ENCODE data around the gene PKD1. TPM values are rescaled to one million over a fixed set of nuclear protein-coding genes. Genes with fewer than 3 reads are reported as not detected.

Gene PKD1
- total and polyA plus RNA-seq, 9 donors = 63.3 to 183 (median 153) TPM

GRCh38 chr16:2096853-2097595 lies 38.7 kb downstream of the PKD1 start:
- H3K27me3 ChIP-seq (ENCODE audit: control insufficient read depth, insufficient read depth, low read length) = no peaks in the 10 kb centered on the region
- no peak overlapping the region for H3K27ac ChIP-seq (ENCODE audit: low read length)
- no peaks in the 10 kb centered on the region for H3K9me3 ChIP-seq (replicated peaks; ENCODE audit: control insufficient read depth, low read depth, low read length)
- no peak for DNase-seq
- no peak overlapping the region for H3K4me3 ChIP-seq (ENCODE audit: low read length)
- peaks cover 8% of the 10 kb centered on the region for H3K4me1 ChIP-seq (ENCODE audit: control insufficient read depth, insufficient read depth, low read length)
- peaks cover 65% of the 10 kb centered on the region for H3K36me3 ChIP-seq (ENCODE audit: control insufficient read depth, insufficient read depth, low read length)
- 75% methylated on average over 10 of the region's 25 CpGs for WGBS (ENCODE audit: insufficient coverage)

- 96% methylated on average over 8 of the region's 23 CpGs for WGBS (ENCODE audit: insufficient coverage)
- H3K27me3 ChIP-seq (ENCODE audit: control insufficient read depth, insufficient read depth, low read length) = no peaks in the 10 kb centered on the region
Observed at GRCh38 chr16:2095918-2096582, 39.6 kb downstream of the PKD1 start.

GRCh38 chr16:2095315-2095853 lies 40.3 kb downstream of the PKD1 start:
- DNase-seq = no peak
- peaks cover 73% of the 10 kb centered on the region for H3K36me3 ChIP-seq (ENCODE audit: control insufficient read depth, insufficient read depth, low read length)
- H3K9me3 ChIP-seq (replicated peaks; ENCODE audit: control insufficient read depth, low read depth, low read length) = no peaks in the 10 kb centered on the region
- no peak overlapping the region for H3K4me3 ChIP-seq (ENCODE audit: low read length)
- no peak overlapping the region for H3K27ac ChIP-seq (ENCODE audit: low read length)
- peaks cover 19% of the 10 kb centered on the region for H3K4me1 ChIP-seq (ENCODE audit: control insufficient read depth, insufficient read depth, low read length)
- 93% methylated on average over 14 of the region's 26 CpGs for WGBS (ENCODE audit: insufficient coverage)
- no peaks in the 10 kb centered on the region for H3K27me3 ChIP-seq (ENCODE audit: control insufficient read depth, insufficient read depth, low read length)

More at GRCh38 chr16:2095918-2096582, 39.6 kb downstream of the PKD1 start:
- no peaks in the 10 kb centered on the region for H3K9me3 ChIP-seq (replicated peaks; ENCODE audit: control insufficient read depth, low read depth, low read length)
- peaks cover 15% of the 10 kb centered on the region for H3K4me1 ChIP-seq (ENCODE audit: control insufficient read depth, insufficient read depth, low read length)
- no peak overlapping the region for H3K27ac ChIP-seq (ENCODE audit: low read length)
- DNase-seq = no peak
- H3K4me3 ChIP-seq (ENCODE audit: low read length) = no peak overlapping the region
- H3K36me3 ChIP-seq (ENCODE audit: control insufficient read depth, insufficient read depth, low read length) = peaks cover 72% of the 10 kb centered on the region

GRCh38 chr16:2093793-2094192 lies 41.9 kb downstream of the PKD1 start:
- H3K27ac ChIP-seq (ENCODE audit: low read length) = no peak overlapping the region
- no peaks in the 10 kb centered on the region for H3K27me3 ChIP-seq (ENCODE audit: control insufficient read depth, insufficient read depth, low read length)
- peaks cover 80% of the 10 kb centered on the region for H3K36me3 ChIP-seq (ENCODE audit: control insufficient read depth, insufficient read depth, low read length)
- no peak for DNase-seq
- no peaks in the 10 kb centered on the region for H3K9me3 ChIP-seq (replicated peaks; ENCODE audit: control insufficient read depth, low read depth, low read length)
- H3K4me1 ChIP-seq (ENCODE audit: control insufficient read depth, insufficient read depth, low read length) = peaks cover 32% of the 10 kb centered on the region
- no peak overlapping the region for H3K4me3 ChIP-seq (ENCODE audit: low read length)
- 78% methylated on average over 13 of the region's 15 CpGs for WGBS (ENCODE audit: insufficient coverage)

GRCh38 chr16:2092866-2093265 lies 42.8 kb downstream of the PKD1 start:
- H3K4me1 ChIP-seq (ENCODE audit: control insufficient read depth, insufficient read depth, low read length) = peaks cover 32% of the 10 kb centered on the region
- peaks cover 90% of the 10 kb centered on the region for H3K36me3 ChIP-seq (ENCODE audit: control insufficient read depth, insufficient read depth, low read length)
- H3K9me3 ChIP-seq (replicated peaks; ENCODE audit: control insufficient read depth, low read depth, low read length) = no peaks in the 10 kb centered on the region
- H3K4me3 ChIP-seq (ENCODE audit: low read length) = no peak overlapping the region
- no peak for DNase-seq
- no peak overlapping the region for H3K27ac ChIP-seq (ENCODE audit: low read length)
- WGBS (ENCODE audit: insufficient coverage) = 96% methylated on average over 13 of the region's 13 CpGs
- no peaks in the 10 kb centered on the region for H3K27me3 ChIP-seq (ENCODE audit: control insufficient read depth, insufficient read depth, low read length)

- no peak for DNase-seq
- Histone ChIP-seq H3K4me3 (ENCODE audit: low read length) (no peak overlapping the region), H3K27ac (ENCODE audit: low read length) (peak overlapping the region; percentile 35), H3K36me3 (ENCODE audit: control insufficient read depth, insufficient read depth, low read length) (peaks cover 89% of the 10 kb centered on the region), H3K9me3 (replicated peaks; ENCODE audit: control insufficient read depth, low read depth, low read length) (no peaks in the 10 kb centered on the region), H3K27me3 (ENCODE audit: control insufficient read depth, insufficient read depth, low read length) (no peaks in the 10 kb centered on the region), H3K4me1 (ENCODE audit: control insufficient read depth, insufficient read depth, low read length) (peaks cover 32% of the 10 kb centered on the region)
- 69% methylated on average over 11 of the region's 16 CpGs for WGBS (ENCODE audit: insufficient coverage)
Observed at GRCh38 chr16:2092256-2092620, 43.5 kb downstream of the PKD1 start.

GRCh38 chr16:2091547-2092255 lies 44.0 kb downstream of the PKD1 start:
- Histone ChIP-seq H3K9me3 (replicated peaks; ENCODE audit: control insufficient read depth, low read depth, low read length) (no peaks in the 10 kb centered on the region), H3K27me3 (ENCODE audit: control insufficient read depth, insufficient read depth, low read length) (no peaks in the 10 kb centered on the region), H3K4me3 (ENCODE audit: low read length) (peak overlapping the region; percentile 17), H3K4me1 (ENCODE audit: control insufficient read depth, insufficient read depth, low read length) (peaks cover 32% of the 10 kb centered on the region), H3K36me3 (ENCODE audit: control insufficient read depth, insufficient read depth, low read length) (peaks cover 89% of the 10 kb centered on the region), H3K27ac (ENCODE audit: low read length) (peak overlapping the region; percentile 42)
- DNase-seq = peak; percentile 65
- WGBS (ENCODE audit: insufficient coverage) = 34% methylated on average over 46 of the region's 49 CpGs

GRCh38 chr16:2090777-2091546 lies 44.7 kb downstream of the PKD1 start:
- Histone ChIP-seq H3K27me3 (ENCODE audit: control insufficient read depth, insufficient read depth, low read length) (no peaks in the 10 kb centered on the region), H3K27ac (ENCODE audit: low read length) (no peak overlapping the region), H3K4me1 (ENCODE audit: control insufficient read depth, insufficient read depth, low read length) (peaks cover 32% of the 10 kb centered on the region), H3K4me3 (ENCODE audit: low read length) (no peak overlapping the region), H3K9me3 (replicated peaks; ENCODE audit: control insufficient read depth, low read depth, low read length) (no peaks in the 10 kb centered on the region), H3K36me3 (ENCODE audit: control insufficient read depth, insufficient read depth, low read length) (peaks cover 92% of the 10 kb centered on the region)
- peak; percentile 82 for DNase-seq
- 26% methylated on average over 98 of the region's 101 CpGs for WGBS (ENCODE audit: insufficient coverage)

GRCh38 chr16:2090481-2090776 lies 45.3 kb downstream of the PKD1 start:
- no peak for DNase-seq
- Histone ChIP-seq H3K9me3 (replicated peaks; ENCODE audit: control insufficient read depth, low read depth, low read length) (no peaks in the 10 kb centered on the region), H3K4me3 (ENCODE audit: low read length) (no peak overlapping the region), H3K4me1 (ENCODE audit: control insufficient read depth, insufficient read depth, low read length) (peaks cover 32% of the 10 kb centered on the region), H3K27me3 (ENCODE audit: control insufficient read depth, insufficient read depth, low read length) (no peaks in the 10 kb centered on the region), H3K27ac (ENCODE audit: low read length) (peak overlapping the region; percentile 7), H3K36me3 (ENCODE audit: control insufficient read depth, insufficient read depth, low read length) (peaks cover 92% of the 10 kb centered on the region)
- 84% methylated on average over 14 of the region's 14 CpGs for WGBS (ENCODE audit: insufficient coverage)
